HepG2 (cell line): ENCODE results near the gene SLC22A5. TPM values are rescaled to one million over a fixed set of nuclear protein-coding genes. Genes with fewer than 3 reads are reported as not detected.

Source experiments
- BCL6 ChIP-seq: IDR thresholded peaks from 2 replicates; pipeline ENCODE4 v1.6.1; 2016; ENCODE audit warnings: missing genetic modification reagents, missing compliant biosample characterization
- GATAD2A ChIP-seq: IDR thresholded peaks from 2 replicates; pipeline ENCODE4 v1.6.1; 2016
- MYNN ChIP-seq: sonication (generic); formaldehyde crosslinking; IDR thresholded peaks from 2 replicates; pipeline ENCODE4 v1.4.0; 2020; ENCODE audit warnings: mild to moderate bottlenecking, low read depth, missing genetic modification reagents
- SKI ChIP-seq: fragments of 450-650 bp; IDR thresholded peaks from one replicate; pipeline ENCODE4 v1.6.1; 2018; ENCODE audit warnings: mild to moderate bottlenecking; ENCODE audit not compliant: partially characterized antibody
- SOX6 ChIP-seq, 2 experiments: fragments of 450-650 bp in 1 of 2; sonication (generic) in 1 of 2; formaldehyde crosslinking in 1 of 2; IDR thresholded peaks; 2 replicates each; pipeline versions ENCODE4 v1.4.0 to v1.6.1; 2017 to 2020; ENCODE audit warnings: antibody characterized with exemption in 1 of 2, mild to moderate bottlenecking in 1 of 2, missing genetic modification reagents in 1 of 2
- TFE3 ChIP-seq: IDR thresholded peaks from 2 replicates; pipeline ENCODE4 v1.6.1; 2016
- polyA plus RNA-seq, 8 experiments: library from polyadenylated mRNA; depleted of rRNA in 3 of 8; stranded (reverse) in 7 of 8; unstranded in 1 of 8; fragments of >200 nt; fragmentation: Illumina TruSeq in 4 of 8; extraction: Trizol in 4 of 8; gene quantifications; 2 replicates each; pipeline versions ENCODE4 v1.2.1 to v1.2.3, GENCODE V29; 2011 to 2016; ENCODE audit warnings: low read depth in 4 of 8, missing spikeins in 1 of 8, mixed read lengths in 1 of 8; ENCODE audit not compliant: insufficient read depth in 1 of 8
- total RNA-seq, 5 experiments: library from RNA; depleted of rRNA; stranded (reverse); fragments of >200 nt; fragmentation: Illumina TruSeq; extraction: Trizol; gene quantifications; 2 replicates each; pipeline ENCODE4 v1.2.3, GENCODE V29; 2016; ENCODE audit warnings: low read depth in 1 of 5
- TF ChIP-seq, protein P1 (sequence below): IDR thresholded peaks from 2 replicates; pipeline ENCODE4 v1.4.0; 2020; ENCODE audit warnings: mild to moderate bottlenecking, missing genetic modification reagents
- TF ChIP-seq, protein P2 (sequence below): sonication (generic); formaldehyde crosslinking; IDR thresholded peaks from 2 replicates; pipeline ENCODE4 v1.4.0; 2020; ENCODE audit warnings: missing genetic modification reagents, borderline replicate concordance
- TF ChIP-seq, protein P3 (sequence below): sonication (generic); formaldehyde crosslinking; IDR thresholded peaks from 2 replicates; pipeline ENCODE4 v1.5.0; 2020; ENCODE audit warnings: missing genetic modification reagents

SLC22A5 gene
- total and polyA plus RNA-seq, 2 of the 13 experiments (the other 11 are each of a cell fraction or from before 2014, with no cell fraction given), result 7.1 to 15.1 TPM

DNA sequence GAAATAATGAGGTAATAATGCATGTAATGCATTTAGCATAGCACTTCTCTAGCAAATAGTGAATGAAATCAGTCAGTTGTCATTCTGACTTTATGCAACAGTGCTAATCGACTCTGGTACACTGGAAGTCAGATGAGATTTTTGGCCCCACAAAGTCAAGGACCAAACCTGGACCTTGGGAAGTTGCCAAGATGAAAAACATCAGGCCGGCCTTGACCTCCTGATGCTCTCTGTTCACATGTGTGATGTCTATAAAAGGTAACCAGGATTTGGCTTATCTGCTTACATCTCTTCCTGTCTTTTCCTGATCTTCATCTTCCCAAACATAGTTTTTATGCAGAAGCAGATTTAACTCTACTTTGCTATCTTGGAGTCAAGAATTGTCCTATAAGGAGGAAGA is 39.5 kb downstream of the SLC22A5 start (continued):
- TF ChIP-seq, protein P1, sequence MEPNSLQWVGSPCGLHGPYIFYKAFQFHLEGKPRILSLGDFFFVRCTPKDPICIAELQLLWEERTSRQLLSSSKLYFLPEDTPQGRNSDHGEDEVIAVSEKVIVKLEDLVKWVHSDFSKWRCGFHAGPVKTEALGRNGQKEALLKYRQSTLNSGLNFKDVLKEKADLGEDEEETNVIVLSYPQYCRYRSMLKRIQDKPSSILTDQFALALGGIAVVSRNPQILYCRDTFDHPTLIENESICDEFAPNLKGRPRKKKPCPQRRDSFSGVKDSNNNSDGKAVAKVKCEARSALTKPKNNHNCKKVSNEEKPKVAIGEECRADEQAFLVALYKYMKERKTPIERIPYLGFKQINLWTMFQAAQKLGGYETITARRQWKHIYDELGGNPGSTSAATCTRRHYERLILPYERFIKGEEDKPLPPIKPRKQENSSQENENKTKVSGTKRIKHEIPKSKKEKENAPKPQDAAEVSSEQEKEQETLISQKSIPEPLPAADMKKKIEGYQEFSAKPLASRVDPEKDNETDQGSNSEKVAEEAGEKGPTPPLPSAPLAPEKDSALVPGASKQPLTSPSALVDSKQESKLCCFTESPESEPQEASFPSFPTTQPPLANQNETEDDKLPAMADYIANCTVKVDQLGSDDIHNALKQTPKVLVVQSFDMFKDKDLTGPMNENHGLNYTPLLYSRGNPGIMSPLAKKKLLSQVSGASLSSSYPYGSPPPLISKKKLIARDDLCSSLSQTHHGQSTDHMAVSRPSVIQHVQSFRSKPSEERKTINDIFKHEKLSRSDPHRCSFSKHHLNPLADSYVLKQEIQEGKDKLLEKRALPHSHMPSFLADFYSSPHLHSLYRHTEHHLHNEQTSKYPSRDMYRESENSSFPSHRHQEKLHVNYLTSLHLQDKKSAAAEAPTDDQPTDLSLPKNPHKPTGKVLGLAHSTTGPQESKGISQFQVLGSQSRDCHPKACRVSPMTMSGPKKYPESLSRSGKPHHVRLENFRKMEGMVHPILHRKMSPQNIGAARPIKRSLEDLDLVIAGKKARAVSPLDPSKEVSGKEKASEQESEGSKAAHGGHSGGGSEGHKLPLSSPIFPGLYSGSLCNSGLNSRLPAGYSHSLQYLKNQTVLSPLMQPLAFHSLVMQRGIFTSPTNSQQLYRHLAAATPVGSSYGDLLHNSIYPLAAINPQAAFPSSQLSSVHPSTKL (CRISPR knock-in tag), result peak; percentile 75
- TF ChIP-seq GATAD2A (CRISPR knock-in tag) (peak; percentile 41; the same call in 1 of the 2 replicates), MYNN (no peak), TFE3 (CRISPR knock-in tag) (no peak), BCL6 (CRISPR knock-in tag) (peak; percentile 79), SKI (peak; percentile 48), SOX6 (IDR thresholded peaks at IDR 0.05) (no peak), SOX6 (CRISPR knock-in tag; IDR thresholded peaks at IDR 0.05) (peak; percentile 50; the same call in 1 of the 2 replicates)
- TF ChIP-seq, protein P2, sequence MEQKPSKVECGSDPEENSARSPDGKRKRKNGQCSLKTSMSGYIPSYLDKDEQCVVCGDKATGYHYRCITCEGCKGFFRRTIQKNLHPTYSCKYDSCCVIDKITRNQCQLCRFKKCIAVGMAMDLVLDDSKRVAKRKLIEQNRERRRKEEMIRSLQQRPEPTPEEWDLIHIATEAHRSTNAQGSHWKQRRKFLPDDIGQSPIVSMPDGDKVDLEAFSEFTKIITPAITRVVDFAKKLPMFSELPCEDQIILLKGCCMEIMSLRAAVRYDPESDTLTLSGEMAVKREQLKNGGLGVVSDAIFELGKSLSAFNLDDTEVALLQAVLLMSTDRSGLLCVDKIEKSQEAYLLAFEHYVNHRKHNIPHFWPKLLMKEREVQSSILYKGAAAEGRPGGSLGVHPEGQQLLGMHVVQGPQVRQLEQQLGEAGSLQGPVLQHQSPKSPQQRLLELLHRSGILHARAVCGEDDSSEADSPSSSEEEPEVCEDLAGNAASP (CRISPR knock-in tag), result peak; percentile 52; the same call in 1 of the 2 replicates
- TF ChIP-seq, protein P3, sequence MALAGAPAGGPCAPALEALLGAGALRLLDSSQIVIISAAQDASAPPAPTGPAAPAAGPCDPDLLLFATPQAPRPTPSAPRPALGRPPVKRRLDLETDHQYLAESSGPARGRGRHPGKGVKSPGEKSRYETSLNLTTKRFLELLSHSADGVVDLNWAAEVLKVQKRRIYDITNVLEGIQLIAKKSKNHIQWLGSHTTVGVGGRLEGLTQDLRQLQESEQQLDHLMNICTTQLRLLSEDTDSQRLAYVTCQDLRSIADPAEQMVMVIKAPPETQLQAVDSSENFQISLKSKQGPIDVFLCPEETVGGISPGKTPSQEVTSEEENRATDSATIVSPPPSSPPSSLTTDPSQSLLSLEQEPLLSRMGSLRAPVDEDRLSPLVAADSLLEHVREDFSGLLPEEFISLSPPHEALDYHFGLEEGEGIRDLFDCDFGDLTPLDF, result no peak
